A549 (cell line): Measurements from ENCODE around the gene TMCC2. TPM values are rescaled to one million over a fixed set of nuclear protein-coding genes. Genes with fewer than 3 reads are reported as not detected.
A peak's percentile ranks its signal among the peaks of the same experiment; 100 is the strongest.

Experiments
- ATAC-seq, 2 experiments: fragments of 200-7000 bp in 1 of 2; fragments of >200 bp in 1 of 2; cut with Nextera tagmentation in 1 of 2; cut with Tn5 transposase in 1 of 2; 3 replicates each; pipeline versions ENCODE4 v1.8.0 to v1.9.1; 2018 to 2020; ENCODE audit warnings: mild to moderate bottlenecking in 1 of 2, moderate library complexity in 1 of 2
- CTCF ChIA-PET: fragments of 300-600 bp; sonication (Branson Sonifier 250); formaldehyde crosslinking; extraction: SDS; loops from one replicate; lab custom pipeline; 2021; ENCODE audit warnings: antibody characterized with exemption, inconsistent platforms; lab: Yijun Ruan, JAX
- POLR2A ChIA-PET: fragments of 350-600 bp; formaldehyde crosslinking; extraction: SDS; loops from one replicate; lab custom pipeline; 2021; ENCODE audit warnings: antibody characterized with exemption, inconsistent platforms; lab: Yijun Ruan, JAX
- DNase-seq, 2 experiments: peaks; one replicate each; pipeline versions ENCODE4 v3.0.0 to v3.0.0-alpha.2; 2011 to 2016; ENCODE audit warnings: low read depth in 1 of 2, low spot score in 1 of 2
- FAIRE-seq: peaks from 2 replicates; lab custom pipeline; 2011; peaks lifted over from hg19 to GRCh38; lab: Jason Lieb, UNC
- H3K27ac ChIP-seq, 2 experiments: fragments of >200 bp; sonication (Bioruptor Twin); formaldehyde crosslinking; 3 replicates each; pipeline ENCODE4 v1.5.1; 2016 to 2017
- H3K4me1 ChIP-seq: fragments of >200 bp; sonication (Bioruptor Twin); formaldehyde crosslinking; 3 replicates; pipeline ENCODE4 v1.6.1; 2016
- H3K4me2 ChIP-seq: fragments of >200 bp; sonication (Bioruptor Twin); formaldehyde crosslinking; 3 replicates; pipeline ENCODE4 v1.6.1; 2016
- H3K4me3 ChIP-seq: fragments of >200 bp; sonication (Bioruptor Twin); formaldehyde crosslinking; 3 replicates; pipeline ENCODE4 v1.5.1; 2016
- H3K9me3 ChIP-seq: fragments of >200 bp; sonication (Bioruptor Twin); formaldehyde crosslinking; 3 replicates; pipeline ENCODE4 v1.6.1; 2016
- BHLHE40 ChIP-seq: IDR thresholded peaks from 2 replicates; pipeline ENCODE4 v1.6.1; 2012; ENCODE audit warnings: low read depth, low read length, inconsistent platforms
- CBX2 ChIP-seq: fragments of 200-600 bp; sonication (generic); IDR thresholded peaks from 2 replicates; pipeline ENCODE4 v1.6.1; 2016; ENCODE audit warnings: low read depth, mild to moderate bottlenecking, borderline replicate concordance
- E2F6 ChIP-seq: IDR thresholded peaks from 2 replicates; pipeline ENCODE4 v1.6.1; 2012; ENCODE audit warnings: low read depth, borderline replicate concordance
- EHMT2 ChIP-seq: fragments of 200-600 bp; sonication (generic); IDR thresholded peaks from 2 replicates; pipeline ENCODE4 v1.6.1; 2016; ENCODE audit warnings: antibody characterized with exemption, low read depth, mild to moderate bottlenecking, moderate library complexity
- FOSB ChIP-seq: fragments of 250-450 bp; sonication (Bioruptor Pico); IDR thresholded peaks from 2 replicates; pipeline ENCODE4 v1.5.0; 2020; ENCODE audit warnings: mild to moderate bottlenecking, moderate library complexity
- GATA3 ChIP-seq: IDR thresholded peaks from 2 replicates; pipeline ENCODE4 v1.6.1; 2012; ENCODE audit warnings: borderline replicate concordance
- HDAC2 ChIP-seq: fragments of 200-600 bp; sonication (generic); IDR thresholded peaks from 2 replicates; pipeline ENCODE4 v1.6.1; 2016
- HOXA7 ChIP-seq: fragments of 250-450 bp; sonication (Bioruptor Pico); IDR thresholded peaks from 2 replicates; pipeline ENCODE4 v1.5.0; 2020; ENCODE audit warnings: mild to moderate bottlenecking, moderate library complexity
- HOXB5 ChIP-seq: fragments of 250-450 bp; sonication (Bioruptor Pico); IDR thresholded peaks from 2 replicates; pipeline ENCODE4 v1.5.0; 2020; ENCODE audit warnings: mild to moderate bottlenecking, moderate library complexity
- MAFK ChIP-seq: fragments of 450-650 bp; IDR thresholded peaks from 2 replicates; pipeline ENCODE4 v1.6.1; 2014; ENCODE audit not compliant: partially characterized antibody
- MAX ChIP-seq: IDR thresholded peaks from 2 replicates; pipeline ENCODE4 v1.6.1; 2012
- MAZ ChIP-seq: fragments of 150-350 bp; IDR thresholded peaks from 2 replicates; pipeline ENCODE4 v1.6.1; 2014; ENCODE audit warnings: antibody characterized with exemption, low read depth, low read length, borderline replicate concordance
- NFE2L2 ChIP-seq: fragments of 150-350 bp; conservative IDR thresholded peaks from 2 replicates; pipeline ENCODE4 v1.6.1; 2014; ENCODE audit warnings: low read length
- NR3C1 ChIP-seq: fragments of >200 bp; sonication (Bioruptor Twin); formaldehyde crosslinking; IDR thresholded peaks from 3 replicates; pipeline ENCODE4 v1.6.1; 2017
- RAD21 ChIP-seq, 2 experiments: fragments of >200 bp in 1 of 2; sonication (Bioruptor Twin) in 1 of 2; formaldehyde crosslinking in 1 of 2; IDR thresholded peaks in 1 of 2; conservative IDR thresholded peaks in 1 of 2; 2 replicates in 1 of 2; 3 replicates in 1 of 2; pipeline ENCODE4 v1.6.1; 2012 to 2018; ENCODE audit warnings: inconsistent platforms in 1 of 2
- REST ChIP-seq: fragments of 200-600 bp; sonication (generic); IDR thresholded peaks from 2 replicates; pipeline ENCODE4 v1.6.1; 2016; ENCODE audit warnings: antibody characterized with exemption, mild to moderate bottlenecking, moderate library complexity
- RNF2 ChIP-seq: fragments of 200-600 bp; sonication (generic); IDR thresholded peaks from 2 replicates; pipeline ENCODE4 v1.6.1; 2016; ENCODE audit warnings: low read depth, mild to moderate bottlenecking, antibody characterized with exemption, moderate library complexity, borderline replicate concordance
- SMC3 ChIP-seq: fragments of >200 bp; sonication (Bioruptor Twin); formaldehyde crosslinking; IDR thresholded peaks from 3 replicates; pipeline ENCODE4 v1.6.1; 2018; ENCODE audit warnings: inconsistent platforms
- WGBS: methylation state at CpG from one replicate; pipeline ENCODE4 v1.1.6; 2017; ENCODE audit errors: missing lambda C conversion rate; 5-methylcytosine and 5-hydroxymethylcytosine counted together
- polyA plus RNA-seq, 4 experiments: library from polyadenylated mRNA; depleted of rRNA in 3 of 4; stranded (reverse); fragments of >200 nt; fragmentation: RNase III in 1 of 4; extraction: RNeasy Plus Mini Kit Qiagen cat#74134 plus additional on column Dnase treatment in 1 of 4; gene quantifications; 2 replicates in 3 of 4; 3 replicates in 1 of 4; pipeline ENCODE4 v1.2.3, GENCODE V29; 2011 to 2017
- TF ChIP-seq, protein P1 (sequence below): fragments of >200 bp; sonication (Bioruptor Twin); formaldehyde crosslinking; IDR thresholded peaks from 3 replicates; pipeline ENCODE4 v1.5.1; 2016
- TF ChIP-seq, protein P2 (sequence below): fragments of 250-450 bp; sonication (Bioruptor Pico); IDR thresholded peaks from 2 replicates; pipeline ENCODE4 v1.5.0; 2020; ENCODE audit warnings: low read depth, mild to moderate bottlenecking, moderate library complexity
- TF ChIP-seq, protein P3 (sequence below): fragments of >200 bp; sonication (Bioruptor Twin); formaldehyde crosslinking; IDR thresholded peaks from 2 replicates; pipeline ENCODE4 v1.6.1; 2016
- TF ChIP-seq, protein P4 (sequence below): fragments of 250-450 bp; sonication (Bioruptor Pico); IDR thresholded peaks from 2 replicates; pipeline ENCODE4 v1.5.0; 2021; ENCODE audit warnings: mild to moderate bottlenecking, moderate library complexity, borderline replicate concordance

The TMCC2 gene
- polyA plus RNA-seq, 2 of the 4 experiments (the other 2 are of a cell fraction): 1.7 to 3.2 TPM

- TF ChIP-seq SMC3: no peak
- no peak for TF ChIP-seq BHLHE40
- no peak for TF ChIP-seq NFE2L2
- no peak for TF ChIP-seq CBX2
These were observed 44.8 kb downstream of the TMCC2 start (continued) for GRCh38 chr1:205272536-205272935.

DNA sequence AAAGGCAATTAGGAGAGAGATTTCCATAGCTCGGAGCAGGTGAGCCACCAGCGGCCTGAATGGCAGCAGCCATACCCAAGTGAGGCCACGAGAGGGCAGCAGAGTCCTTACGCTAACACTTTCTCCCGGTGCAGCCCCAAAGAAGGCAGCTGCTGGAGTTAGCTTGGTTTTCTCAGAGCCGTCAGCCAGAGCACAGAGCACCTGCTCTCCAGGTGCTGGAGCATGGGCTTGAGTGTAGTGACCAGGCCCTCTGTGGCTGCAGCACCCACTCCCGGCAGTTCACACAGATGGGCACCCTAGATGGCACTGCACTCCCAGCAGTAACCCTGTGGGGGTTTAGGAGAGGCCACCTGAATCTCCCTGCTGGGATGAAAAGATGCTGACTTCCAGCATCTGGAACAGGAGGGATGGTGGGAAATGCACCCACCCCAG is 45.8 kb downstream of the TMCC2 start:
- ChIA-PET CTCF (interaction anchor here (0.6 to 89.2 kb wide), 30 partner anchors 12 to 763 kb away, joined by 3 to 3627 read pairs (median 4); partner anchors contain the start of genes KLHDC8A, NUAK2 and TMCC2), POLR2A (interaction anchor here (0.7 to 4.4 kb wide), 11 partner anchors 11 to 212 kb away, joined by 3 to 25 read pairs (median 6); partner anchors contain the start of gene NUAK2)
- 1% methylated on average over 7 of the region's 7 CpGs for WGBS
- TF ChIP-seq MAFK: peak; percentile 26
- TF ChIP-seq EHMT2: no peak
- TF ChIP-seq, protein P1, sequence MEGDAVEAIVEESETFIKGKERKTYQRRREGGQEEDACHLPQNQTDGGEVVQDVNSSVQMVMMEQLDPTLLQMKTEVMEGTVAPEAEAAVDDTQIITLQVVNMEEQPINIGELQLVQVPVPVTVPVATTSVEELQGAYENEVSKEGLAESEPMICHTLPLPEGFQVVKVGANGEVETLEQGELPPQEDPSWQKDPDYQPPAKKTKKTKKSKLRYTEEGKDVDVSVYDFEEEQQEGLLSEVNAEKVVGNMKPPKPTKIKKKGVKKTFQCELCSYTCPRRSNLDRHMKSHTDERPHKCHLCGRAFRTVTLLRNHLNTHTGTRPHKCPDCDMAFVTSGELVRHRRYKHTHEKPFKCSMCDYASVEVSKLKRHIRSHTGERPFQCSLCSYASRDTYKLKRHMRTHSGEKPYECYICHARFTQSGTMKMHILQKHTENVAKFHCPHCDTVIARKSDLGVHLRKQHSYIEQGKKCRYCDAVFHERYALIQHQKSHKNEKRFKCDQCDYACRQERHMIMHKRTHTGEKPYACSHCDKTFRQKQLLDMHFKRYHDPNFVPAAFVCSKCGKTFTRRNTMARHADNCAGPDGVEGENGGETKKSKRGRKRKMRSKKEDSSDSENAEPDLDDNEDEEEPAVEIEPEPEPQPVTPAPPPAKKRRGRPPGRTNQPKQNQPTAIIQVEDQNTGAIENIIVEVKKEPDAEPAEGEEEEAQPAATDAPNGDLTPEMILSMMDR: peak; percentile 98
- TF ChIP-seq REST: no peak
- TF ChIP-seq RAD21 (conservative IDR thresholded peaks at IDR 0.05 in 1 of 2, IDR thresholded peaks at IDR 0.05 in 1 of 2): peak; percentile 99 to 100
- TF ChIP-seq MAZ: no peak
- TF ChIP-seq E2F6: 0 out of 2 replicates have a peak, but pooled peaks have one; percentile 21
- TF ChIP-seq, protein P2, sequence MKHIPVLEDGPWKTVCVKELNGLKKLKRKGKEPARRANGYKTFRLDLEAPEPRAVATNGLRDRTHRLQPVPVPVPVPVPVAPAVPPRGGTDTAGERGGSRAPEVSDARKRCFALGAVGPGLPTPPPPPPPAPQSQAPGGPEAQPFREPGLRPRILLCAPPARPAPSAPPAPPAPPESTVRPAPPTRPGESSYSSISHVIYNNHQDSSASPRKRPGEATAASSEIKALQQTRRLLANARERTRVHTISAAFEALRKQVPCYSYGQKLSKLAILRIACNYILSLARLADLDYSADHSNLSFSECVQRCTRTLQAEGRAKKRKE (CRISPR knock-in tag): no peak
- TF ChIP-seq NFE2L2: no peak; the same call in 1 of the 2 replicates
- no peak for TF ChIP-seq NR3C1
- TF ChIP-seq, protein P3, sequence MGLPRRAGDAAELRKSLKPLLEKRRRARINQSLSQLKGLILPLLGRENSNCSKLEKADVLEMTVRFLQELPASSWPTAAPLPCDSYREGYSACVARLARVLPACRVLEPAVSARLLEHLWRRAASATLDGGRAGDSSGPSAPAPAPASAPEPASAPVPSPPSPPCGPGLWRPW: no peak
- peak; percentile 100 for TF ChIP-seq SMC3
- no peak for TF ChIP-seq HDAC2
- TF ChIP-seq, protein P4, sequence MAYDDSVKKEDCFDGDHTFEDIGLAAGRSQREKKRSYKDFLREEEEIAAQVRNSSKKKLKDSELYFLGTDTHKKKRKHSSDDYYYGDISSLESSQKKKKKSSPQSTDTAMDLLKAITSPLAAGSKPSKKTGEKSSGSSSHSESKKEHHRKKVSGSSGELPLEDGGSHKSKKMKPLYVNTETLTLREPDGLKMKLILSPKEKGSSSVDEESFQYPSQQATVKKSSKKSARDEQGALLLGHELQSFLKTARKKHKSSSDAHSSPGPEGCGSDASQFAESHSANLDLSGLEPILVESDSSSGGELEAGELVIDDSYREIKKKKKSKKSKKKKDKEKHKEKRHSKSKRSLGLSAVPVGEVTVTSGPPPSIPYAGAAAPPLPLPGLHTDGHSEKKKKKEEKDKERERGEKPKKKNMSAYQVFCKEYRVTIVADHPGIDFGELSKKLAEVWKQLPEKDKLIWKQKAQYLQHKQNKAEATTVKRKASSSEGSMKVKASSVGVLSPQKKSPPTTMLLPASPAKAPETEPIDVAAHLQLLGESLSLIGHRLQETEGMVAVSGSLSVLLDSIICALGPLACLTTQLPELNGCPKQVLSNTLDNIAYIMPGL: no peak
- no peak for TF ChIP-seq HOXA7 (CRISPR knock-in tag)
- TF ChIP-seq FOSB (CRISPR knock-in tag): no peak
- no peak for TF ChIP-seq HOXB5 (CRISPR knock-in tag)
- TF ChIP-seq GATA3: no peak
- TF ChIP-seq RNF2: no peak
- peak; percentile 62; the same call in 1 of the 2 replicates for TF ChIP-seq MAX
- Histone ChIP-seq H3K27ac (peak overlapping the region; percentile 83 to 93), H3K4me2 (peak overlapping the region; percentile 52), H3K4me1 (peaks cover 67% of the 10 kb centered on the region), H3K9me3 (no peaks in the 10 kb centered on the region), H3K4me3 (no peak overlapping the region)
- DNase-seq: peak; percentile 87 to 96
- peak; percentile 77 to 86 for ATAC-seq
- peak; percentile 73 for FAIRE-seq
